GM21529 (cell line): Measurements from ENCODE around the gene LARGE1.
"Not testable (repeated sequence)": the region's sequence is repeated elsewhere in the genome, so short reads cannot be mapped to it uniquely, and the experiment has no call there.

ENCODE experiments used
- ATAC-seq: cut with Tn5 transposase; IDR thresholded peaks from one replicate; pipeline ENCODE4 v1.9.1; 2021; ENCODE audit not compliant: unreplicated experiment

The LARGE1 gene

GRCh38 chr22:33858653-33859052 is 61.6 kb downstream of the LARGE1 start:
- ATAC-seq, result not testable (repeated sequence)

GRCh38 chr22:33857767-33858166 is 62.5 kb downstream of the LARGE1 start:
- ATAC-seq, result not testable (repeated sequence)

DNA sequence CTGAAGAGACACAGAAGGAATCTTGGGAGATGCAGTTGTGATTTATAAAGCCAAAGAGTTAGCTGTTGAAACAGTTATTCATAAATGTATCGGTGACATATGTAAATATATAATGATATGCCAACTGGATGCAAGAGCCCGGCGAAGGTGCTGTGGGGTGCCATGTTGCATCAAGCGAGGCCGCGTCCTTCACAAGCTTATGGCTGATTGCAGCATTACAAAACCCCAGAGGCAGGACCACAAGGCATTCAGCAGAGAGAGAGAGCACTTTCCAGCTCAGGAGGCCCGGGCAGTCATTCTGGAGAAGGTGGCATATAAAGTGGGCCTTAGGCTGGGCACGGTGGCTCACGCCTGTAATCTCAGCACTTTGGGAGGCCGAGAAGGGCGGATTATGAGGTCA is 65.6 kb downstream of the LARGE1 start:
- ATAC-seq, result no peak

DNA sequence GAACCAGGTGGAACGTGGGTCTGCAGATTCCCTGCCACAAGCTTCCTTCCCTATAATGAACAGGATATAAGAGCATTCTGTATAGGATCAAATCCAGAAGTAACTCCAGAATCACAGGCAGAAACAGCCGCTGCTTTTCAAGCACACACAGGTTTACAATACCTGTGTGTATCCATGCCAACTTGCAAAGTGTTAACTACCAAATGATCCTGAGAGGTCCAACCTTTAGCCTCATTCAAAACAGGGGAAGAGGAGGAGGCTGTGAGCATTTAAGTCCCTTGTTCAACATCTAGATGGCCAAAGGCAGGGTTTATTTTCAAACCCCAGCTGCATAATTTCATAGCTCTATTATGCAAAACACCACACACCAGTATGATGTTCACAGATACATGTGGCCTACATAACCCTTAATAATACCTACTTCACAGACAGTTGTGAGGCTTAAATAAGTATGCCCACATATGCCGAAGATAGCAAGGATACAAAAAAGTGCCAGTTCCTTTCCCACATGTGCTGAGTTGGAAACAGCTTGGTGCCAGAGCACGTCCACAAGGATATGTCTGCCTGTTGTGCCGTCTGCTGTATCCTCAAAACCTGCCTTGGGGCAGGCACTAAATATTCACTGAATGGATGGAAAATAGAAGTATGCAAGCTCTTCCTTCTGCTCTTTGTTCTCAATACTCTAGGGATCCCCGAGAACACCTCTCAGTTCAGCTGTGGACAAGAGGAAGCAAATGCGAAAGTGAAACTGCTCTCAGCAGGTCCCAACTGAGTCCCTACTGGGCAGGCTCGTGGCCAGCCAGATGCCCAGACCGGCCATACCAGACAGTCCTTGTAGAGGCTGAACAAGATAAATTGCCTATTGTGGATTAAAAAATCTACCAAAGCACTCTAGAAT is 66.8 kb downstream of the LARGE1 start:
- peak; percentile 90 for ATAC-seq

DNA sequence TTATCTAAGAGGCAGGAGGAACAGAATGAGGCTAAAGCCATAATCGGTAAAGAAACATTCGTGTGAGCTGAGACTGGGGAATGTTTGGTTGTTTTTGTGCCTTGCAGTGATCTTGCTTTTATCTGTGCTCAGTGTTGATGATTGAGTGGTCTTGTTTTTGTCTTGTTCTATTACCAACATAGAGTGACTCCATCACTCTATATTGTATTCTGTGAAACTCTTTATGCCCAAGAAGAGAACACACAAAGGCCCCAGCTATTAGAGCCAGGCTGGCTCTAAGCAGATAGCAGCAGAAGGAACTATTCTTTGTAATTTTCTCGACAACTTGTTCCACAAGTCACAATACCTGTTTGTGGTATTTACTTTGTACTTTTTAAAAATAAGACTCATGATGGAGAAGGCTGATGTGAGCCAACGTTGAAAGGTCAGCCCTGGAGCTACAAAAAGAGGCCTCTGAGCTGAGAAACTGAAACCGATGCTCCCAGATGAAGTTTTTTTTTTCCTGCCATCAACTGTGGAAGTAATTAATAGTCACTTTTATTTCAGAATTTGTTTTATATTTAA is 68.4 kb downstream of the LARGE1 start:
- ATAC-seq, result no peak

- no peak for ATAC-seq
Measured at GRCh38 chr22:33851240-33851639, 69.0 kb downstream of the LARGE1 start.

GRCh38 chr22:33850724-33851123 is 69.6 kb downstream of the LARGE1 start:
- no peak for ATAC-seq

- no peak for ATAC-seq
Measured at GRCh38 chr22:33850193-33850592, 70.1 kb downstream of the LARGE1 start.

DNA sequence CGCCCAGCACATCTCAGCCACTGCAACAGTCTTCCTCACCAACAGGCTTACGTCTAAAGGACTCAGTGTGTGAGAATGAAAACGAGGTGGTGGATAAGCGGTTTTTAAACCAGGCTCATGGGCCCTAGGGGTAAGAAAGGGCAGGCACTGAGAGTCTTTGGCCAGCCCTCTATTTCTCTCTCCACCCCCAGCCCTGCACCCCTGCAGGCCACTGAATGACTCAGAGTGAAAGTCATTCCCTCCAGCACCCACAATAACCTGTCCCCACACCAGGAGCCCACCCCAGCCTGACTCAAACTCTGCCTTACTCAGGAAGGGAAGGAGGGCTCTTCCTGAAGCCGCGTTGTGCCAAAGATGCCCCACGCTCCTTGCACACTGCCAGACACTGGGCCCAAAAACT is 72.0 kb downstream of the LARGE1 start:
- no peak for ATAC-seq

GRCh38 chr22:33844273-33844672 is 76.0 kb downstream of the LARGE1 start:
- ATAC-seq, result no peak

DNA sequence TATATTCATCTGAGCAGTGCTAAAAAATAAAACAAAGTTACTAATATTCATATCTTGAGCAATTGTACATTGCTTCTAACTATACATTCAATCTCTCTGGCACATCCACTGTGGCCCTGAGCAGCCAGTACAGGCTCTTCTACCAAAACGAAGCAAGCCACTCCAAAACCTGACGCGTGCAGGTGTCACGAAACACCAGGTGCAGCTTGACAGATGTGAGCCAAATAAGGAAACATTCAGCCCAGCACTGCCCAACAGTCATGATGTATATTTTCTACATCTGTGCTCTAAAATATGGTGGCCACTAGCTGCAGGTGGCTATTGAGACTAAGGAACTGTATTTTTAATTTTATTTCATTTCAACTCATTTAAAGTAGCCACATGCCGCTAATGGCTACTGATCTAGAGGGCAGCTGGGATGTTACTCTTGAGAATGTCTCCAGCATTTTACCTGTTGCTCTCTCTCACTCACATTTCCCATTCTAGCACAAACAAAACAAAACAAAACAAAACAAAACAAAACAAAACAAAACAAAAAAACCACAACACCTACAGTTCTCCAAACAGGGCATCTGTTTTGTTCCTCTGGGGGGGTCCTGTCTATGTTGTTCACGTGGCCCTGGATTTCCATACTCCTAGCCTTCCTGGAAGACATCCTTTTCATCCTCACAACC is 77.7 kb downstream of the LARGE1 start:
- ATAC-seq, result peak; percentile 61

- peak; percentile 67 for ATAC-seq
Measured at GRCh38 chr22:33842006-33842354, 78.3 kb downstream of the LARGE1 start.

DNA sequence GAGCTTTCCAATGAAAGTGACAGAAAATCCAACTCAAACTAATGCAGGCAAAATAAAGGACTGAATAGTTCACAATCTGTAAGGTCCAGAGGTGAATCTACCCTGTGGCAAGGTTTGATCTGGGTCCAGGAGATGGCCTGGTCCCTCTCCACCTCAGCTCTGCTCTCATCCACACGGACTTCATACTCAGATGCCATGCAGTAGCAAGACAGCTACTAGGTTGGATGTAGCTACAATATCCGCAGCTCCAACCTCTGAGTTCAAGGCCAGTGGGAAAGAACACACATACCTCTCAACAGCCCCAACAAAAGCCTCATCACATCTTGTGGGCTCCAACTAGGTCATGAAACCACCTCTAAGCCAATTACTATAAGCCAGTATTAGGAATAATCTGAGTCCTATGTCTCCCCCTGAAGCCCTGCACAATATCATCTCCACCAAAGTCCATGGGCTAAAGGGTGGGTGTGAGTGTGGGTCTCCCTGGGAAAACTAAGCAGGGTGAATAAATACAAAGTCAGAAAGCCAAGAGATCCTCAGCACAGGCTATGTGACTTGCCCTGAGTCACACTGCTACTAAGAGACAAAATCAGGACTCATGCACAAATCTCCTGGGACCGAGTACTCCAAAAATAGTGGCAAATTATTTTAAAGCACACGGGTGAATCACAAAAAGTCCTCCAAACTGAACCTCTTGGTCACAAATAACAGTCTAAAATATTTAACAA is 78.8 kb downstream of the LARGE1 start:
- ATAC-seq, result peak; percentile 56

DNA sequence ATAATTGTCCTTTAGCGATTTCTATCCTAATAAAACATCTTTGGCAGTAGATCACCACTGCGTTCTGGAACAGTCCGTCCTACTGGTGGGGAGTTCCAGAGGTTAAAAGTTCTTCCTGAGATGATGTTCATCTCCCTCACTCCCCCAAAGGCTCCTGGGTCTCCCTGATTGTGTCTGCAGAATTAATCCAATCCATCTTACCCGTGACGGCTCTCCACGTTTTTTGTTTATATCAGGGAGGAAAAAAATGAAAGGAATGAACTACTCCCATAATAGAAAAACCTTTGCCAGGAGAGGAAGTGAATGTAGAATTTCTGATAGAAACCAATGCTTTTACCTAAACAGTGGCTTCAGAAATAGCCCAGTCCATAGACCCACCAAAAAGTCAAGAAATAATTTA is 81.6 kb downstream of the LARGE1 start:
- ATAC-seq, result no peak

DNA sequence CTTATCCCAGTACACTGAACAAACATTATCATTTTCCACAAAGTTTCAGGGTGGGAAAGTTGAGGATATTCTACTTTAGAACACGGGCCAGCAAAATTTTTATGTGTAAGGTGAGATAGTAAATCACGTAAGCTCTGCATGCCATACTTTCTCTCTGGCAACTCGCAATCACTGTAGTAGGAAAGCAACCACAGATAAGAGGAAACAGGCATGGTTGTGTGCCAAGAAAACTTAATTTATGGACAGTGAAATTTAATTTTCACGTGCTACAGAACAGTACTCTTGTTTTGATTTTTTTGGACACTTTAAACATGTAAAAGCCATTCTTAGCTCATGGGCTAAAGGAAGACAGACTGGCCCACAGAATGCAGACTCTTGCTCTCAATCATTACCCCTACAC is 82.5 kb downstream of the LARGE1 start:
- no peak for ATAC-seq

- ATAC-seq, result no peak
Measured at GRCh38 chr22:33835265-33835664, 85.0 kb downstream of the LARGE1 start.

DNA sequence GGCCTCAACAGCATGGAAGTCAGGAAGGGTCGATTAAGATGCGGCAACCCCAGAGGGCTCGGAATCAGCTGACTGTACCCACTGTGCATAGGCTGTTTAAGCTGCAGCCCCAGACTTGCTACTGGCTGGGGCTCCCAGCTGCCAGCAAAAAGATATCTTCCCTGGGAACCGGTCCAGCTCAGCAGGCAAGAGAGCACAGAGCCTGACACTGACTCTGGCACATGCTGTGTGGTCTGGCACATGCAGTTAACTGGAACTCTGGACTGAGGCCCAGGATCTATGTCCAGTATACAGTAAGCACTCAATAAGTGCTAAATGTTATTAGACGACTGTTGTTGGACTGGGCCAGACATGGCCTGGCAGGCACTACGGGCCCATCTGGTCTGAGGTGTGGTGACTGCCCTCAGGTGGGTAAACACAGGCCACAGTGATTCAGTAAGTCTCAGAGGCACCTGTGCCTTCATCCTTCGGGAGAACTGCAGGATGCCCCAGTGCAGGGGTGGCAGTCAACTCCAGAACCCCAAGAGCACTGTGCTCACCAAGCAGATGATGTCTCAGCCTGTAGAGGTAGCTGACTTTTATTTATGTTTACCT is 87.6 kb downstream of the LARGE1 start:
- ATAC-seq, result no peak

DNA sequence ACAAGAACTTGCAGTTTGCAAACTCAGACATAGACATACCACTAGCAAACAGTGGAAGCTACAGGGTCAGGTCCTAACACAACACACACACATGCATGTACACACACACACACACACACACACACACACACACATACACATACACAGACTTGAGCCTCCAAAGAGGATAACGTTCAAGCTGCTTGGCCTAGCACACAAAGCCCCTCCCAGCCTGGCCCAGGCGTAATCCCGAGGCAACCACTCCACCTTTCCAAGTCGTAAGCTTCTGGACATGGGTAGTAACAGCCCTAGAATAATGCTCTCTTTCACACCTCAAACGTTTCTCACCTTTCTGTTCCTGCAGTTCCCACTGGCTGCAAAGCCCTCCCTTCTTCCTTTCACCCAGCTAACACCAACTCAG is 88.6 kb downstream of the LARGE1 start:
- no peak for ATAC-seq

DNA sequence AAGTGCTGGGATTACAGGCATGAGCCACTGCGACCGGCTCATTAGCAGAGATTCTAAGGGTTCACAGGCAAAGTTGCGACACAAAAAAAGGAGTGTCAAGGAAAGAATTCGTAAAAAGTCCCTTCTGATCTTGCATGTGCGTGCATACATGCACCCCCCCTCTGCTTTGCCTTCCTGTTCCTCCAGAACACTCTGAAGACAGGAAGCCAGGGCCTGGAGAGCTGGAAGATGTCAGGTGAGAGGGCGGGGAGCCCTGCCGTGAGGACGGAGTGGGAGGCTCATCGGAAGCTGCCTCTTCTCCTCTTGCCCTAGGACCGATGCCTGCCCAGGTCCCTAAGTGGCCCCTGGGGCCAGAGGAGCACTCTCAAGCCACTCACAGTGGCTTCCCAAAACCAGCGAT is 89.1 kb downstream of the LARGE1 start:
- ATAC-seq, result no peak

DNA sequence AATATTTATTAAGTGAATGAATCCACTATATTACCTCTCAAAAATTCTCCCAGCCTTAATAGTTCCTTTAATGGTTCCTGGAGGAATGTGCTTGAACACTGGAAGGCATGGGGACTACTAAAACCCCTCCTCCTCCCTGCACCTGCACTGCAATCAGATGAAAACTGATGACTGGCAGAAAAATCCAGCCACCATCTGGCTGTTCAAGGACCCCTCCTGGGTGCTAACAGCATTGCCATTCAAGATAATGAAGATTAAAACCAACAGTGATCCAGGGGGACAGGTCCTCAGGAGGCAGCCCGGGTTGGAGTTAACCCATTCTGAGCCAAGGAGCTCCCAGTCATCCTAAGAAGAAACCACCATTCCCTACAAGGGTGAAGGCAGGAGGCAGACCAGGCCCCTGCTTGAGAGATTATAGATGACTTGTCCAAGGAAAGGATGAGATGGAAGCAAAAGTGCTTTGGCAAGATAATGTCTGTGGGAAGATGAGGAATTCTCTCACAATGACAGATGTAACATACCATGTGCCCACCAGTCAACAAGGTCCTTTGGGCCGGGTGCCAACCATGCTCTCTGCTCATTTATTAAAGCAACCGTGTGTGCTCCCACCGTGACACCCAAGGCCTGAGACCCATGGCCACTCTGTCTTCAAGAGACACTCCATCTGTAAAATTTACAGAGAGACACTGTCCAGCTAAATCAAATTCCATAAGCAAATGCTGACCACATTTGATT is 90.6 kb downstream of the LARGE1 start:
- ATAC-seq, result no peak
